GM23248 (cell line): ENCODE data around the gene SPOCK3.

Source experiments
- EZH2 ChIP-seq: fragments of 200-600 bp; sonication (generic); IDR thresholded peaks from 2 replicates; pipeline ENCODE4 v1.6.1; 2018; ENCODE audit warnings: antibody characterized with exemption, mild to moderate bottlenecking; ENCODE audit not compliant: insufficient read depth, poor library complexity, severe bottlenecking
- EZH2phosphoT487 ChIP-seq: fragments of 200-600 bp; sonication (generic); IDR thresholded peaks from 2 replicates; pipeline ENCODE4 v1.6.1; 2018; ENCODE audit warnings: antibody characterized with exemption, moderate library complexity, mild to moderate bottlenecking, low read depth; ENCODE audit not compliant: insufficient read depth

DNA sequence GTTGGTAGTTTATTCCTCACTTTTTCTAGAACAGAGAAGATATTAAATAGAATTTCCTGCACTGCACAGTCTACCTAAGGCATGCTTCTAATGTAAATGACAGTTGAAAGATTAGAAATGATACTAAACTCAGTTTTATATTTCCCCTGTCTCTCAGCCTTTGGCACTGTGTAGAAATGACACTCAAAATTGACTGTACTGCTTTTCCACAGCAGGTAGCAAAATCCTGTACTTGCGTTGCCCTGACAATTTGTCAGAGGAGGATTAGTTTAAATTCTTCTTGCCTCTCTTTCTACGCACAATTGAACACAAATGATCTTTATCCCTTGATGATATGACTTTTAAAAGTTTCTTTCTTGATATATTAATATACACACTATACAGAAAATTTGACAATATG is 347.6 kb downstream of the SPOCK3 start:
- TF ChIP-seq EZH2 (no peak), EZH2phosphoT487 (no peak)
